ENCODE results near the gene LRRC58. TPM values are rescaled to one million over a fixed set of nuclear protein-coding genes. Genes with fewer than 3 reads are reported as not detected.

Gene LRRC58
- total and polyA plus RNA-seq, 2 donors from 2014 or later: 6.4 to 23.1 TPM

- DNase-seq: no peak
- Histone ChIP-seq H3K4me3 (ENCODE audit: low read length in 3 of 3) (peak overlapping the region; percentile 74 to 88 (median 78)), H3K9me3 (ENCODE audit: control insufficient read depth in 2 of 3, insufficient read depth in 1 of 3, low read length in 3 of 3) (no peaks in the 10 kb centered on the region), H3K27me3 (ENCODE audit: control insufficient read depth, insufficient read depth, low read length) (no peaks in the 10 kb centered on the region), H3K9ac (ENCODE audit: low read length in 3 of 3) (peak overlapping the region; percentile 72 to 98 (median 88)), H3K4me1 (ENCODE audit: control insufficient read depth in 2 of 3, insufficient read depth in 2 of 3, low read depth in 1 of 3, low read length in 3 of 3) (peaks cover 4 to 18% (median 6%) of the 10 kb centered on the region in 3 donors), H3K27ac (ENCODE audit: low read depth in 2 of 2, low read length in 2 of 2) (peak overlapping the region; percentile 96 to 98), H3K36me3 (ENCODE audit: control insufficient read depth in 2 of 3, insufficient read depth in 3 of 3, low read length in 3 of 3) (no peaks in the 10 kb centered on the region)
- no peak for FAIRE-seq
- TF ChIP-seq CTCF (IDR thresholded peaks at IDR 0.05; ENCODE audit: borderline replicate concordance, extremely low read depth, insufficient read depth): no peak
- intact Hi-C loops (cut with DNase I): no loop called here
Observed at GRCh38 chr3:120349855-120350125, 636 bp upstream of the LRRC58 start.

GRCh38 chr3:120348065-120348990 is 826 bp downstream of the LRRC58 start:
- Histone ChIP-seq H3K4me3 (ENCODE audit: low read length in 3 of 3) (peak overlapping the region; percentile 74 to 92 (median 88)), H3K9me3 (ENCODE audit: control insufficient read depth in 2 of 3, insufficient read depth in 1 of 3, low read length in 3 of 3) (no peaks in the 10 kb centered on the region), H3K36me3 (ENCODE audit: control insufficient read depth in 2 of 3, insufficient read depth in 3 of 3, low read length in 3 of 3) (no peaks in the 10 kb centered on the region), H3K9ac (ENCODE audit: low read length in 3 of 3) (peak overlapping the region; percentile 80 to 98 (median 83)), H3K27ac (ENCODE audit: low read depth in 2 of 2, low read length in 2 of 2) (peak overlapping the region; percentile 96 to 98), H3K4me1 (ENCODE audit: control insufficient read depth in 2 of 3, insufficient read depth in 2 of 3, low read depth in 1 of 3, low read length in 3 of 3) (peaks cover 4 to 18% (median 6%) of the 10 kb centered on the region in 3 donors), H3K27me3 (ENCODE audit: control insufficient read depth, insufficient read depth, low read length) (no peaks in the 10 kb centered on the region)
- intact Hi-C loops (cut with DNase I): no loop called here
- peak in 4 of 5 donors; percentile 12 to 84 (median 62) for DNase-seq
- FAIRE-seq: no peak
- TF ChIP-seq CTCF (IDR thresholded peaks at IDR 0.05; ENCODE audit: borderline replicate concordance, extremely low read depth, insufficient read depth): no peak

GRCh38 chr3:120344349-120344748 is 4.8 kb downstream of the LRRC58 start:
- no peak overlapping the region for H3K9ac ChIP-seq (ENCODE audit: low read length in 3 of 3)
- no peak overlapping the region for H3K4me3 ChIP-seq (ENCODE audit: low read length in 3 of 3)
- TF ChIP-seq CTCF (IDR thresholded peaks at IDR 0.05; ENCODE audit: borderline replicate concordance, extremely low read depth, insufficient read depth): no peak
- H3K4me1 ChIP-seq (ENCODE audit: control insufficient read depth in 2 of 3, insufficient read depth in 2 of 3, low read depth in 1 of 3, low read length in 3 of 3): peaks cover 4 to 8% (median 6%) of the 10 kb centered on the region in 3 donors
- FAIRE-seq (no peak), DNase-seq (no peak)
- H3K27ac ChIP-seq (ENCODE audit: low read depth in 2 of 2, low read length in 2 of 2): no peak overlapping the region
- H3K9me3 ChIP-seq (ENCODE audit: control insufficient read depth in 2 of 3, insufficient read depth in 1 of 3, low read length in 3 of 3): peaks cover 0 to 1% (median 0%) of the 10 kb centered on the region in 3 donors
- no peaks in the 10 kb centered on the region for H3K36me3 ChIP-seq (ENCODE audit: control insufficient read depth in 2 of 3, insufficient read depth in 3 of 3, low read length in 3 of 3)
- no peaks in the 10 kb centered on the region for H3K27me3 ChIP-seq (ENCODE audit: control insufficient read depth, insufficient read depth, low read length)
- intact Hi-C loops (cut with DNase I): no loop called here

All from kidney (tissue), 14 donors.